ENCODE results near the gene SCNN1A.

Gene SCNN1A

GRCh38 chr12:6370994-6371754 is 4.2 kb downstream of the SCNN1A start:
- Histone ChIP-seq H3K9ac (ENCODE audit: low read length) (no peak overlapping the region), H3F3A (ENCODE audit: insufficient read depth, low read length) (peaks cover 10% of the 10 kb centered on the region; the same call in 1 of the 2 replicates), H3K36me3 (replicated peaks; ENCODE audit: insufficient read depth, low read length) (no peaks in the 10 kb centered on the region), H2AFZ (ENCODE audit: low read length) (no peak overlapping the region), H3K27ac (ENCODE audit: low read length) (no peak overlapping the region), H3K4me1 (ENCODE audit: low read length) (peaks cover 27% of the 10 kb centered on the region), H3K27me3 (replicated peaks; ENCODE audit: insufficient read depth, low read length) (no peaks in the 10 kb centered on the region), H3K4me3 (ENCODE audit: low read length) (no peak overlapping the region), H3K4me2 (ENCODE audit: low read depth, low read length) (no peak overlapping the region), H3K9me3 (replicated peaks; ENCODE audit: insufficient read depth, low read length) (no peaks in the 10 kb centered on the region), H3K9me2 (replicated peaks; ENCODE audit: insufficient read depth, low read length) (no peaks in the 10 kb centered on the region), H3K79me2 (ENCODE audit: low read length) (no peaks in the 10 kb centered on the region), H4K20me1 (ENCODE audit: insufficient read depth, low read length) (no peaks in the 10 kb centered on the region)
- TF ChIP-seq EZH2phosphoT487 (IDR thresholded peaks at IDR 0.05; ENCODE audit: low read length) (no peak), EZH2 (optimal IDR thresholded peaks at IDR 0.05; ENCODE audit: low read depth, low read length) (no peak)
- TF ChIP-seq, protein P1, sequence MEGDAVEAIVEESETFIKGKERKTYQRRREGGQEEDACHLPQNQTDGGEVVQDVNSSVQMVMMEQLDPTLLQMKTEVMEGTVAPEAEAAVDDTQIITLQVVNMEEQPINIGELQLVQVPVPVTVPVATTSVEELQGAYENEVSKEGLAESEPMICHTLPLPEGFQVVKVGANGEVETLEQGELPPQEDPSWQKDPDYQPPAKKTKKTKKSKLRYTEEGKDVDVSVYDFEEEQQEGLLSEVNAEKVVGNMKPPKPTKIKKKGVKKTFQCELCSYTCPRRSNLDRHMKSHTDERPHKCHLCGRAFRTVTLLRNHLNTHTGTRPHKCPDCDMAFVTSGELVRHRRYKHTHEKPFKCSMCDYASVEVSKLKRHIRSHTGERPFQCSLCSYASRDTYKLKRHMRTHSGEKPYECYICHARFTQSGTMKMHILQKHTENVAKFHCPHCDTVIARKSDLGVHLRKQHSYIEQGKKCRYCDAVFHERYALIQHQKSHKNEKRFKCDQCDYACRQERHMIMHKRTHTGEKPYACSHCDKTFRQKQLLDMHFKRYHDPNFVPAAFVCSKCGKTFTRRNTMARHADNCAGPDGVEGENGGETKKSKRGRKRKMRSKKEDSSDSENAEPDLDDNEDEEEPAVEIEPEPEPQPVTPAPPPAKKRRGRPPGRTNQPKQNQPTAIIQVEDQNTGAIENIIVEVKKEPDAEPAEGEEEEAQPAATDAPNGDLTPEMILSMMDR (IDR thresholded peaks at IDR 0.05; ENCODE audit: low read length): no peak
- no peak for DNase-seq

- H4K20me1 ChIP-seq (ENCODE audit: insufficient read depth, low read length): no peaks in the 10 kb centered on the region
- no peaks in the 10 kb centered on the region for H3K36me3 ChIP-seq (replicated peaks; ENCODE audit: insufficient read depth, low read length)
- H2AFZ ChIP-seq (ENCODE audit: low read length): no peak overlapping the region
- H3F3A ChIP-seq (ENCODE audit: insufficient read depth, low read length): peaks cover 10% of the 10 kb centered on the region; the same call in 1 of the 2 replicates
- no peaks in the 10 kb centered on the region for H3K9me2 ChIP-seq (replicated peaks; ENCODE audit: insufficient read depth, low read length)
- H3K4me2 ChIP-seq (ENCODE audit: low read depth, low read length): no peak overlapping the region
- peaks cover 27% of the 10 kb centered on the region for H3K4me1 ChIP-seq (ENCODE audit: low read length)
- H3K27ac ChIP-seq (ENCODE audit: low read length): no peak overlapping the region
- DNase-seq: no peak
- no peak overlapping the region for H3K4me3 ChIP-seq (ENCODE audit: low read length)
- no peaks in the 10 kb centered on the region for H3K79me2 ChIP-seq (ENCODE audit: low read length)
- H3K9me3 ChIP-seq (replicated peaks; ENCODE audit: insufficient read depth, low read length): no peaks in the 10 kb centered on the region
- H3K9ac ChIP-seq (ENCODE audit: low read length): no peak overlapping the region
- TF ChIP-seq EZH2phosphoT487 (IDR thresholded peaks at IDR 0.05; ENCODE audit: low read length): no peak
- TF ChIP-seq, protein P1 (IDR thresholded peaks at IDR 0.05; ENCODE audit: low read length): no peak
- TF ChIP-seq EZH2 (optimal IDR thresholded peaks at IDR 0.05; ENCODE audit: low read depth, low read length): no peak
- no peaks in the 10 kb centered on the region for H3K27me3 ChIP-seq (replicated peaks; ENCODE audit: insufficient read depth, low read length)
These were observed 4.8 kb downstream of the SCNN1A start for GRCh38 chr12:6370576-6370935.

DNA sequence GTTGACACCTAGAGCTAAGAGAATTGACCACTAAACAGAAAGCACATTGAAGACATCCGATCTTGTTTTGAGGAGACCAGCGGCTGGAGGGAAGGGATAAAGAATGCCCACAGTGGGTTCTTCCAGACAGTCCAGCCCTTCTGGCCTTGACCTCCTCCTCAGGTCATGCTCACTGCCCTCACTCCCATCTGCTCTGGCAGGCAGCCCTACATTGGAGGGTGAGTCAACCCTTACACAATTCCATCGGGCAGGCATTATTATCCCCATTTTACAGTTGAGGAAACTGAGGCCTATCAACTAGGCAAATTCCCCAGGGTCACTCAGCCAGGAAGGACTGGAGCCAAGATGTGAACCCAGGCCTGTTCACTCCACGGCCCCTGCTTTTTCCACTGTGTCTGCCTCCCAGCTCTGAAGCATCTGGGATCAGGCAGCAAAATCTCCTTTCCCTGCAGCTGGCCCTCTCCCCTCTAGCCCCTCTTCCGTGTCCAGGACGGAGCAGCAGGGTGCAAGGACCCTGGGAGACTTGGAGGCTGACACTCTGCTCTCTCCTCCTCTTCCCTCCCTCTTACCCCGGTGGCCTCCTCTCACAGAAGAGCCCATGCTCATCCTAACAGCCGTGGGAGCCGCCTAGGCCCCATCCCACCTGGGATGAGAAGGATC is 5.3 kb downstream of the SCNN1A start:
- no peak for DNase-seq
- TF ChIP-seq, protein P1 (IDR thresholded peaks at IDR 0.05; ENCODE audit: low read length): no peak
- no peak for TF ChIP-seq EZH2phosphoT487 (IDR thresholded peaks at IDR 0.05; ENCODE audit: low read length)
- TF ChIP-seq EZH2 (optimal IDR thresholded peaks at IDR 0.05; ENCODE audit: low read depth, low read length): no peak
- H3F3A ChIP-seq (ENCODE audit: insufficient read depth, low read length): peaks cover 10% of the 10 kb centered on the region; the same call in 1 of the 2 replicates
- H2AFZ ChIP-seq (ENCODE audit: low read length): no peak overlapping the region
- H3K9me2 ChIP-seq (replicated peaks; ENCODE audit: insufficient read depth, low read length): no peaks in the 10 kb centered on the region
- H3K9me3 ChIP-seq (replicated peaks; ENCODE audit: insufficient read depth, low read length): no peaks in the 10 kb centered on the region
- no peaks in the 10 kb centered on the region for H3K27me3 ChIP-seq (replicated peaks; ENCODE audit: insufficient read depth, low read length)
- H3K4me1 ChIP-seq (ENCODE audit: low read length): peaks cover 27% of the 10 kb centered on the region
- no peak overlapping the region for H3K4me2 ChIP-seq (ENCODE audit: low read depth, low read length)
- no peak overlapping the region for H3K9ac ChIP-seq (ENCODE audit: low read length)
- H3K4me3 ChIP-seq (ENCODE audit: low read length): no peak overlapping the region
- H3K27ac ChIP-seq (ENCODE audit: low read length): no peak overlapping the region
- H3K79me2 ChIP-seq (ENCODE audit: low read length): no peaks in the 10 kb centered on the region
- H3K36me3 ChIP-seq (replicated peaks; ENCODE audit: insufficient read depth, low read length): no peaks in the 10 kb centered on the region
- H4K20me1 ChIP-seq (ENCODE audit: insufficient read depth, low read length): no peaks in the 10 kb centered on the region

All from MM.1S (cell line).